Measurements from ENCODE around the gene ESAM.

The ESAM gene

GRCh38 chr11:124727474-124727873 is 34.6 kb downstream of the ESAM start:
- no peak for DNase-seq

DNA sequence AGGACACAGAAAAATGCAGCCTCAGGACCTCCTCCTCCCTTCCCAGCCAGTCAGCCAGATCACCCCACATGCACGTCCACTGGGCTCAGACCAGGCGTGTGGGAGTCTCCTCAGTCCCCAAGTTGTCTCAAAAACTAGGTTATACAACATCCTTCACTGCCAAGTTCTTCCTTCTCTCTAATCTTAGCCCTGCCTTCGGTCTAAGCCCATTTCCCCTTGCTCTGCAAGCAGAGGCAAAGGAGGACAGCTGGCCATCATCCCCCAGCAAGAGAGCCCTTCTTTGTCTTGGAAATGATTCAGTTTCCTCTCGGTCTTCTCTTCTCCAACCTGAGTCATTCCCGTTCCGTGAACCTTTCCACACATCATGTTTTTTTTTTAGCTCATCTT is 36.4 kb downstream of the ESAM start:
- no peak for DNase-seq

DNA sequence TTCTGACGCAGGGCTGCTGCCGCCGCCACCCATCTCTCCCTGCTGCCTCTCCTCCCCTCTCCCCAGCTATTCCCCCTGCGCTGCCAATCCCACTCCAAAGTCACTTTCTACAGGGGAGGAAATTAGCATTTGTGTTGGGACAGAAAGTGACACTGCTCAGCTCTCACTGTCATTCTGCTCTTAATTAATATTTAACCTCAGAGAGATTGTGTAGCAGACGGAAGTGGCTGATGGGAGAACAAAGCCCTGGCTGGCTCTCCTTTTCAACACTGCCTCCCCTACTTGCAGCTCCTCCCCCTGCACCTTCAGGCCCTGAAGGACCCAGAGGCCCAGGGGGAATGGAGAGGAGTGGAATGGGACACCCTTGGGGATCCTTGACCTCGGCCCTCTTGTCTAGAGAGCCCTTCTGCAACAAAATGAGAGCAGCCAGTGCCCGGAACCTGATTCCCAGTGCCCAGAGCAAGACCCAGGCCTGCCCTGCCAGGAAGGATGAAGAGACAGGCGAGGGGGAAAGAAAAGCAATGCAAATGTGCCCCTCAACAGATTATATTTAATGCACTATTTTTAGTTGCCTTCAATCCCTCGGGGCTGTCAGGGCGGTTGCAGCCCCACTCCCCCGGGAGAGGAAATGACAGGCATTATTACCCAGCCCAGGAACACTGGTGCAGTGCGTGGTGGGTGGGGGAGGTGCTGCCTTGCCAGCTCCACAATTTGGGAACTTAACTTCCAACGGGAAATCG is 36.9 kb downstream of the ESAM start:
- no peak for DNase-seq

DNA sequence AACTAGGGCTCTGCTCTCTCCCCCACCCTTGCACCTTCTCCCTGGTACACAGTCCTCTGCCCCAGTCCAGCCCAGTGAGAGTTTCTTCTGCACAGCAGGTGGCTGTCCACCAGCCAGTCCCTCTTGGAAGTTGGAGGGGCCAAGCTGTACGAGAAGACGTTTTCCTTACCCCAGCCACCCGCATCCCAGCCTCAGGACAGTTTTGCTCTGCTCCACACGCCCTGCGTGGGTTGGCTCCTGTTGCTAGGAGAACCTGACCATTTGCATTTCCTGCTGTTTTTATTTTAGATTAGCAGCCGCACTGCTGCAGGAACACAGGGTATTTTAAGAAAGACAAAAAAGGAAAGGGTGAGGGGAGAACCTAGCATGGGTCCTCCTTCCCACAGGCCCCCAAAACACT is 39.9 kb downstream of the ESAM start:
- no peak for DNase-seq

DNA sequence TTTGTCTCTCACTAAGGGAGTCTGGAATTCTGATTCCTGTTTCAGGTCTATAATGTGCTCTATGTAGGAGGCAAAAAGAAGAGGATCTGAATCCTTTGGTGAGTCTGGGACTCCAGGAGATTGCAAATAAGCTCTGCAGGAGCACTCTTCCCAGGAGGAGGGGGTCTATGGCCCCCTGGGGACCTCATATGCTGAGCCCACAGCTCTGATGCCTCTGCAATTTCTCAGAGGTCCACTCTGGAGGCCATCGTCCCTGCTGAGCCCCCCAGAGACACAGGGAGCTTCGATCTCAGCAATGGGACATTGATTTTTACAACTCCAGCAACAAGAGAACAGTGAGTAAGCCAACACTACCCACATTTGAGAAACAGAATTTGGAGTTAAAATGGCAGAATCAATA is 42.6 kb downstream of the ESAM start:
- no peak for DNase-seq

GRCh38 chr11:124718801-124719200 is 43.3 kb downstream of the ESAM start:
- DNase-seq = no peak

DNA sequence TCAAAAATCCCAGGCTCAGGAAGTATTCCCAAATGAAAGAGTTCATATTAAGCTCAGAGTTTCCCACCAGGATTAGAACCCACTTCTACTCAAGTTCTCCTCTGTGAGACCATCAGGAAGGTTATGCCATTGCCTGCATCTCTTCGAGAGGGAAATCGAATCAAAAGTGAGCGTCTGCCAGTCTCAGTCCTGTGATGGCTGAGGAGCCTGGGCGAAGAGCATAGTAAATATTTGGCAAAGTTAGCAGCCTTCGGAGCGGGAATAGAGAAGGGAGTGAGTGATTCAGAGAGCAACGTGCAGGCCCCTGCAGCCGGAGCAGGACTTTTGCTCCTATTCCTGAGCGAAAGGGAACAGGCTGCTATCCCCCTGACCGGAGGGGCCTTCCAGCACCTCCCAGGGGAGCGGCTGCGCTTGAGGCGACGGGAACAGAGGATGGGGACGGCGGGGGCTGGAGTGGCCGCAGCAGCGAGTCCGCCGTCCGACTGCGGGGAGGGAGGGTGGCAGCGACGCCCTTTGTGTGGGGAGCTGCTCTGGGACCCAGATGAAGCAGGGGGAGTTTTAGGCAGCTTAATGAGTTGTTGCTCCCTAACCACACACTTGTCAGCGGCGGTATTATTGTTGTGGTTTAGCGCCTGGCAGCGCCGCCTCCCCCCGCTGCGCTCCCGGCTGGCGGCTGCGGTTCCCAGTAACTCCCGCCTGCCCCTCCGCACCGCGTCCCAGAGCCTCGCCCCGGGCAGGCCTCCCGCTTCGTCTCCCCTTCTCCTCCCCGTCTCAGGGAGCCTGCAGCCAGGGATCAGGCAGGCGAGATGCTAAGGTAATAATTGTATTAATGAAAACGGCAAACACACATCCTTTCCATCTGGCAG is 44.1 kb downstream of the ESAM start:
- DNase-seq = no peak

DNA sequence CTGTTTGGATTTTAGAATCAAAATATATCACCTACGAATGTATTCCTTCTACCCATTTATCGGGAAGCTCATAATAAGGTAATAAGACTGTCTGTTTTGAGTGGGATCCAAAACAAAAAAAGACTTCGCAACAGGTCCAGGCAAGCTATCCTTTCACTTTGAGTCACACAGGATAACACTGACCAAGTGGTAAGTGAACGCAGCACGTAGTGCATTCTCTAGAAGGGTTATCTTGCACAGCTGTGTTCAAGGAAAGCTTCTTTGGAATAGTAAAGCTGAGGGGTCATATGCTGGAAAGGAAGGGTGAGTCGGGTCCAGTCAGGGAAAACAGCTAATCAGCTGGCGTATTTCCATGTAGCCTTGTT is 44.7 kb downstream of the ESAM start:
- DNase-seq = no peak

DNA sequence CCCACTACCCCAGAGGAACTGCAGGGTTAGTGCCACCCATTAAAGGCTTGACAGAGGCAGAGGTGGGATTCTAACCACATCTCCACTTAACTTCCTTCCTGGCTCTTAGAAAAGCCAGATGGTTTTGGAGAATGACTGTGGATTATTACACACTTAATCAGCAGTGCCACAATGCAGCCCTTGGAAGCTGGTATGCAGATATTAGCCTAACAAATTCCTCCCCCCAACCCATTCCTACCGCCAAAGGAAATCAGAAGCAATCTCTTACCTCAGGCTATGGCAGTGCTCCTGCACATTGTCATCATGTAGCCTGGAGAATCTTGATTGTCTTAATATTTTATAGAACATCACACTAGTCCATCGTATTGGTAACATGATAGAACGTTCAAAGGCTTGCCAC is 45.5 kb downstream of the ESAM start:
- DNase-seq = no peak

- no peak for DNase-seq
These were observed 49.7 kb downstream of the ESAM start for GRCh38 chr11:124712392-124712791.

- no peak for DNase-seq
These were observed 54.3 kb downstream of the ESAM start for GRCh38 chr11:124707829-124708228.

All from NCI-H2227 treated with DMSO at 0.1 percent for 48 hours (cell line).